Left lobe of liver (tissue), 2 donors: ENCODE measurements around the gene OSBPL10. TPM values are rescaled to one million over a fixed set of nuclear protein-coding genes. Genes with fewer than 3 reads are reported as not detected.

Experiments used
- ATAC-seq: fragments of 200-7000 bp; cut with Tn5 transposase; one replicate; pipeline ENCODE4 v1.9.1; 2020; ENCODE audit warnings: mild to moderate bottlenecking, moderate library complexity
- DNase-seq: peaks from one replicate; pipeline ENCODE4 v3.0.0-alpha.2; 2020; ENCODE audit warnings: low spot score
- total RNA-seq: library from RNA; stranded (reverse); gene quantifications from one replicate; pipeline ENCODE4 v1.2.1, GENCODE V29; 2021
- donor health status: DM: no; HTN: no; CAD: no; lungs with moderate emphysema.
- donor health status: DM: no; HTN: yes; CAD: no.

Gene OSBPL10
- total RNA-seq, 1 donor from 2014 or later = 3.2 TPM

- ATAC-seq = no peak
- no peak for DNase-seq
These were observed 226.3 kb downstream of the OSBPL10 start for GRCh38 chr3:31754575-31755278.

GRCh38 chr3:31753050-31753425 is 228.0 kb downstream of the OSBPL10 start:
- ATAC-seq (no peak), DNase-seq (no peak)

GRCh38 chr3:31752305-31753049 is 228.6 kb downstream of the OSBPL10 start:
- no peak for ATAC-seq
- no peak for DNase-seq

- no peak for DNase-seq
- ATAC-seq = no peak
These were observed 230.7 kb downstream of the OSBPL10 start for GRCh38 chr3:31750341-31750740.

- no peak for ATAC-seq
These were observed 232.1 kb downstream of the OSBPL10 start for GRCh38 chr3:31748933-31749295.

GRCh38 chr3:31748281-31748932 is 232.7 kb downstream of the OSBPL10 start:
- no peak for ATAC-seq
- no peak for DNase-seq

More at GRCh38 chr3:31748933-31749295, 232.1 kb downstream of the OSBPL10 start:
- no peak for DNase-seq

GRCh38 chr3:31747785-31748184 is 233.3 kb downstream of the OSBPL10 start:
- no peak for ATAC-seq
- DNase-seq = no peak

- ATAC-seq (no peak), DNase-seq (no peak)
These were observed 236.1 kb downstream of the OSBPL10 start for GRCh38 chr3:31744913-31745312.

GRCh38 chr3:31743331-31744089 is 237.6 kb downstream of the OSBPL10 start:
- no peak for DNase-seq

GRCh38 chr3:31740397-31740796 is 240.7 kb downstream of the OSBPL10 start:
- DNase-seq (no peak), ATAC-seq (no peak)

More at GRCh38 chr3:31743331-31744089, 237.6 kb downstream of the OSBPL10 start:
- no peak for ATAC-seq

- ATAC-seq = peak; percentile 36
- no peak for DNase-seq
These were observed 242.7 kb downstream of the OSBPL10 start for GRCh38 chr3:31738412-31738811.

GRCh38 chr3:31735667-31736066 is 245.4 kb downstream of the OSBPL10 start:
- no peak for ATAC-seq
- DNase-seq = no peak

- DNase-seq (peak; percentile 69), ATAC-seq (peak; percentile 77)
These were observed 247.8 kb downstream of the OSBPL10 start for GRCh38 chr3:31733234-31733667.

GRCh38 chr3:31732548-31732947 is 248.5 kb downstream of the OSBPL10 start:
- ATAC-seq (peak; percentile 19), DNase-seq (no peak)

- no peak for ATAC-seq
- DNase-seq = no peak
These were observed 251.5 kb downstream of the OSBPL10 start for GRCh38 chr3:31729573-31729972.

GRCh38 chr3:31729082-31729481 is 252.0 kb downstream of the OSBPL10 start:
- ATAC-seq = no peak
- no peak for DNase-seq

- ATAC-seq (no peak), DNase-seq (no peak)
These were observed 252.7 kb downstream of the OSBPL10 start for GRCh38 chr3:31728403-31728802.

- DNase-seq = no peak
- no peak for ATAC-seq
These were observed 255.1 kb downstream of the OSBPL10 start for GRCh38 chr3:31725976-31726375.

- ATAC-seq (no peak), DNase-seq (no peak)
These were observed 255.5 kb downstream of the OSBPL10 start for GRCh38 chr3:31725568-31725967.

GRCh38 chr3:31724651-31725050 is 256.4 kb downstream of the OSBPL10 start:
- ATAC-seq = peak; percentile 23

GRCh38 chr3:31724116-31724515 is 256.9 kb downstream of the OSBPL10 start:
- no peak for ATAC-seq

More at GRCh38 chr3:31724651-31725050, 256.4 kb downstream of the OSBPL10 start:
- no peak for DNase-seq

More at GRCh38 chr3:31724116-31724515, 256.9 kb downstream of the OSBPL10 start:
- no peak for DNase-seq
